SK-N-SH treated with all-trans-retinoic acid at 6 μM for 48 hours (cell line): Measurements from ENCODE around the gene EPHA1.
A peak's percentile ranks its signal among the peaks of the same experiment; 100 is the strongest.

ENCODE experiments used
- BACH2 ChIP-seq: fragments of 250-450 bp; sonication (Bioruptor Pico); IDR thresholded peaks from 2 replicates; pipeline ENCODE4 v1.9.0; 2021; ENCODE audit warnings: mild to moderate bottlenecking, borderline replicate concordance
- CREB5 ChIP-seq: fragments of 250-450 bp; sonication (Bioruptor Pico); IDR thresholded peaks from 2 replicates; pipeline ENCODE4 v1.5.1; 2020; ENCODE audit warnings: low read depth, mild to moderate bottlenecking, moderate library complexity
- OSR1 ChIP-seq: fragments of 250-450 bp; sonication (Bioruptor Pico); IDR thresholded peaks from 2 replicates; pipeline ENCODE4 v1.8.0; 2022; ENCODE audit warnings: moderate library complexity, mild to moderate bottlenecking, inconsistent platforms
- PATZ1 ChIP-seq: fragments of 250-450 bp; sonication (Bioruptor Pico); IDR thresholded peaks from 2 replicates; pipeline ENCODE4 v1.8.0; 2020; ENCODE audit warnings: mild to moderate bottlenecking, moderate library complexity, borderline replicate concordance
- PPARA ChIP-seq: fragments of 250-450 bp; sonication (Bioruptor Pico); IDR thresholded peaks from 2 replicates; pipeline ENCODE4 v1.5.0; 2020; ENCODE audit warnings: mild to moderate bottlenecking, borderline replicate concordance
- RARB ChIP-seq: fragments of 250-450 bp; sonication (Bioruptor Pico); IDR thresholded peaks from 2 replicates; pipeline ENCODE4 v1.8.0; 2021; ENCODE audit warnings: mild to moderate bottlenecking, moderate library complexity
- SNAI2 ChIP-seq: fragments of 250-450 bp; sonication (Bioruptor Pico); IDR thresholded peaks from 2 replicates; pipeline ENCODE4 v1.5.0; 2020; ENCODE audit warnings: mild to moderate bottlenecking, moderate library complexity
- TCF4 ChIP-seq: fragments of 250-450 bp; sonication (Bioruptor Pico); IDR thresholded peaks from 2 replicates; pipeline ENCODE4 v1.8.0; 2021; ENCODE audit warnings: mild to moderate bottlenecking, moderate library complexity, borderline replicate concordance
- TOX ChIP-seq: fragments of 250-450 bp; sonication (Bioruptor Pico); IDR thresholded peaks from 2 replicates; pipeline ENCODE4 v1.8.0; 2021; ENCODE audit warnings: mild to moderate bottlenecking, moderate library complexity, borderline replicate concordance
- ZC3H10 ChIP-seq: fragments of 250-450 bp; sonication (Bioruptor Pico); IDR thresholded peaks from 2 replicates; pipeline ENCODE4 v1.5.1; 2021; ENCODE audit warnings: mild to moderate bottlenecking, moderate library complexity
- ZFP3 ChIP-seq: fragments of 250-450 bp; sonication (Bioruptor Pico); IDR thresholded peaks from 2 replicates; pipeline ENCODE4 v1.5.0; 2020; ENCODE audit warnings: mild to moderate bottlenecking, moderate library complexity
- ZNF70 ChIP-seq: fragments of 450-650 bp; formaldehyde crosslinking; IDR thresholded peaks from 2 replicates; pipeline ENCODE4 v1.5.0; 2020; ENCODE audit warnings: mild to moderate bottlenecking, moderate library complexity
- ZNF8 ChIP-seq: fragments of 450-650 bp; formaldehyde crosslinking; IDR thresholded peaks from 2 replicates; pipeline ENCODE4 v1.5.0; 2020; ENCODE audit warnings: mild to moderate bottlenecking, moderate library complexity

DNA sequence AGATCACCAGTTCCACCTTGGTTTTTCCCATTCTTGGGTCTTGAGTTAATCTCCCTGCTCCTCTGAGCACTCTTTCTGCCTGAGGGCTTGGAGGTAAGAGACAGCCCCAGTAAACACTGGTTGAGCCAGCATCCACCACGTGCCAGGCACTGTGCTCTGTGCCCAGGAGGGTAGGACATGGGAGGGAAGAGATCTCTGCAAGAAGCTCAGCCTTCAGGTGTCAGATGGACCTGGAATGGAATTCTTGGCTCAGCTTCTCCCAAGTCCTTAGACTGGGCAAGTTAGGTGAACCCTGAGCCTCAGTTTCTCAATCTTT, 25.1 kb downstream of the EPHA1 start:
- no peak for TF ChIP-seq BACH2 (CRISPR knock-in tag)
- TF ChIP-seq PPARA: no peak
- TF ChIP-seq OSR1: no peak
- TF ChIP-seq ZFP3: no peak
- peak; percentile 45; the same call in 1 of the 2 replicates for TF ChIP-seq TOX
- no peak for TF ChIP-seq TCF4 (CRISPR knock-in tag)
- no peak for TF ChIP-seq RARB (CRISPR knock-in tag)
- TF ChIP-seq ZNF70 (CRISPR knock-in tag): no peak
- TF ChIP-seq PATZ1 (CRISPR knock-in tag): no peak
- no peak for TF ChIP-seq SNAI2 (CRISPR knock-in tag)
- no peak for TF ChIP-seq CREB5 (CRISPR knock-in tag)
- TF ChIP-seq ZC3H10 (CRISPR knock-in tag): no peak
- no peak for TF ChIP-seq ZNF8
